H1 (cell line): ENCODE data around the gene RGS3. TPM values are rescaled to one million over a fixed set of nuclear protein-coding genes. Genes with fewer than 3 reads are reported as not detected.

Experiments
- CTCF ChIA-PET: fragments of 300-600 bp; sonication (Branson Sonifier 250); formaldehyde crosslinking; loops from one replicate; lab custom pipeline; 2021; ENCODE audit not compliant: partially characterized antibody; lab: Charles Lee
- POLR2A ChIA-PET: fragments of 300-600 bp; sonication (Branson Sonifier 250); formaldehyde crosslinking; loops from one replicate; lab custom pipeline; 2021; ENCODE audit warnings: inconsistent platforms; ENCODE audit not compliant: partially characterized antibody; lab: Charles Lee
- DNase-seq, 2 experiments: peaks; one replicate each; pipeline versions ENCODE4 v3.0.0 to v3.0.0-alpha.2; 2010 to 2022; ENCODE audit warnings: low spot score in 2 of 2, low read depth in 1 of 2, mixed read lengths in 1 of 2
- FAIRE-seq: peaks from 2 replicates; lab custom pipeline; 2011; peaks lifted over from hg19 to GRCh38; lab: Jason Lieb, UNC
- H2AFZ ChIP-seq: 2 replicates; pipeline ENCODE4 v1.8.1; 2012; ENCODE audit warnings: low read length, inconsistent platforms
- H2AK5ac ChIP-seq: 2 replicates; pipeline ENCODE4 v1.6.1; 2013; ENCODE audit warnings: low read depth, low read length
- H2BK120ac ChIP-seq: replicated peaks from 2 replicates; pipeline ENCODE3; 2013; ENCODE audit warnings: low read depth, low read length, inconsistent platforms
- H2BK12ac ChIP-seq: 2 replicates; pipeline ENCODE4 v1.6.1; 2013; ENCODE audit warnings: low read depth, low read length
- H2BK15ac ChIP-seq: 2 replicates; pipeline ENCODE4 v1.6.1; 2013; ENCODE audit warnings: low read length
- H2BK20ac ChIP-seq: 2 replicates; pipeline ENCODE4 v1.6.1; 2013; ENCODE audit warnings: low read length
- H2BK5ac ChIP-seq: 2 replicates; pipeline ENCODE4 v1.6.1; 2013; ENCODE audit warnings: low read depth, low read length
- H3K14ac ChIP-seq: 2 replicates; pipeline ENCODE4 v1.6.1; 2013; ENCODE audit warnings: inconsistent platforms; ENCODE audit not compliant: insufficient read length
- H3K18ac ChIP-seq: 2 replicates; pipeline ENCODE4 v1.6.1; 2013; ENCODE audit warnings: low read length; ENCODE audit errors: extremely low read depth
- H3K23ac ChIP-seq: 2 replicates; pipeline ENCODE4 v1.6.1; 2013; ENCODE audit warnings: inconsistent platforms; ENCODE audit not compliant: insufficient read length
- H3K23me2 ChIP-seq: 2 replicates; pipeline ENCODE4 v1.6.1; 2013; ENCODE audit warnings: low read depth, low read length
- H3K27ac ChIP-seq: 2 replicates; pipeline ENCODE4 v1.6.1; 2011; ENCODE audit warnings: low read depth, low read length, inconsistent platforms
- H3K27me3 ChIP-seq, 4 experiments: replicated peaks in 1 of 4; 1 replicate in 1 of 4; 2 replicates in 3 of 4; pipeline versions ENCODE4 v1.6.1 to v1.8.1; 2011 to 2013; ENCODE audit warnings: low read length in 3 of 4, mild to moderate bottlenecking in 3 of 4, inconsistent platforms in 2 of 4, mixed read lengths in 2 of 4, moderate library complexity in 1 of 4; ENCODE audit not compliant: control insufficient read depth in 3 of 4, insufficient read depth in 3 of 4; ENCODE audit errors: extremely low read depth in 1 of 4
- H3K36me3 ChIP-seq, 4 experiments: 2 replicates each; pipeline versions ENCODE4 v1.6.1 to v1.8.1; 2011 to 2013; ENCODE audit warnings: mild to moderate bottlenecking in 4 of 4, low read length in 3 of 4, moderate library complexity in 2 of 4, control low read depth in 1 of 4, inconsistent platforms in 1 of 4; ENCODE audit not compliant: insufficient read depth in 4 of 4, control insufficient read depth in 2 of 4
- H3K4ac ChIP-seq: replicated peaks from 2 replicates; pipeline ENCODE3; 2013; ENCODE audit warnings: low read length, low read depth, mixed read lengths, inconsistent platforms; ENCODE audit not compliant: insufficient read length
- H3K4me1 ChIP-seq, 4 experiments: replicated peaks in 1 of 4; 1 replicate in 1 of 4; 2 replicates in 3 of 4; pipeline versions ENCODE4 v1.6.1 to v1.8.1; 2011 to 2013; ENCODE audit warnings: low read length in 3 of 4, inconsistent platforms in 2 of 4, mixed read lengths in 1 of 4; ENCODE audit not compliant: insufficient read depth in 4 of 4, control insufficient read depth in 3 of 4
- H3K4me2 ChIP-seq, 2 experiments: 2 replicates each; pipeline versions ENCODE4 v1.6.1 to v1.8.1; 2011 to 2013; ENCODE audit warnings: low read depth in 2 of 2, low read length in 2 of 2, control low read depth in 1 of 2, inconsistent platforms in 1 of 2, mild to moderate bottlenecking in 1 of 2; ENCODE audit not compliant: insufficient read depth in 1 of 2
- H3K4me3 ChIP-seq, 4 experiments: fragments of 200-600, 300-600 bp in 1 of 4; sonication (generic), shearing (Covaris generic), sonication (Bioruptor Twin) in 1 of 4; 2 replicates each; pipeline versions ENCODE4 v1.5.1 to v1.8.1; 2011 to 2016; ENCODE audit warnings: low read length in 4 of 4, low read depth in 3 of 4, control low read depth in 2 of 4, inconsistent platforms in 2 of 4, mild to moderate bottlenecking in 2 of 4, mixed read lengths in 1 of 4, moderate library complexity in 1 of 4; ENCODE audit not compliant: insufficient read depth in 2 of 4; ENCODE audit errors: extremely low read depth in 1 of 4
- H3K56ac ChIP-seq: replicated peaks from 2 replicates; pipeline ENCODE3; 2013; ENCODE audit warnings: low read depth, mild to moderate bottlenecking, mixed read lengths, low read length, inconsistent platforms; ENCODE audit not compliant: insufficient read length
- H3K79me1 ChIP-seq: 2 replicates; pipeline ENCODE4 v1.6.1; 2013; ENCODE audit warnings: low read depth, low read length, control low read depth
- H3K79me2 ChIP-seq, 2 experiments: 2 replicates each; pipeline versions ENCODE4 v1.6.1 to v1.8.1; 2012 to 2013; ENCODE audit warnings: low read length in 2 of 2, mild to moderate bottlenecking in 2 of 2, inconsistent platforms in 1 of 2; ENCODE audit not compliant: insufficient read depth in 2 of 2, control insufficient read depth in 1 of 2
- H3K9ac ChIP-seq, 4 experiments: replicated peaks in 1 of 4; 1 replicate in 1 of 4; 2 replicates in 3 of 4; pipeline versions ENCODE4 v1.6.1 to v1.8.1; 2011 to 2013; ENCODE audit warnings: low read depth in 3 of 4, low read length in 3 of 4, control low read depth in 2 of 4, mild to moderate bottlenecking in 2 of 4, moderate library complexity in 2 of 4, inconsistent platforms in 1 of 4; ENCODE audit errors: extremely low read depth in 1 of 4
- H3K9me3 ChIP-seq, 2 experiments: 2 replicates each; pipeline versions ENCODE4 v1.6.1 to v1.8.1; 2012 to 2013; ENCODE audit warnings: mild to moderate bottlenecking in 2 of 2, moderate library complexity in 2 of 2, control low read depth in 1 of 2, inconsistent platforms in 1 of 2, low read depth in 1 of 2, low read length in 1 of 2, mixed read lengths in 1 of 2; ENCODE audit not compliant: insufficient read depth in 2 of 2
- H4K20me1 ChIP-seq, 2 experiments: replicated peaks in 1 of 2; 2 replicates each; pipeline versions ENCODE3 to v1.8.1; 2011 to 2013; ENCODE audit warnings: inconsistent platforms in 2 of 2, low read length in 2 of 2, mild to moderate bottlenecking in 1 of 2; ENCODE audit not compliant: insufficient read depth in 2 of 2, control insufficient read depth in 1 of 2
- H4K5ac ChIP-seq: 2 replicates; pipeline ENCODE4 v1.6.1; 2013; ENCODE audit warnings: low read length, low read depth, mixed read lengths, inconsistent platforms; ENCODE audit not compliant: insufficient read length
- H4K8ac ChIP-seq: 2 replicates; pipeline ENCODE4 v1.8.0; 2013; ENCODE audit warnings: mild to moderate bottlenecking, moderate library complexity, low read length, inconsistent platforms; ENCODE audit not compliant: insufficient read depth; ENCODE audit errors: extremely low read depth
- H4K91ac ChIP-seq: replicated peaks from 2 replicates; pipeline ENCODE3; 2013; ENCODE audit warnings: low read length, mixed read lengths, inconsistent platforms; ENCODE audit not compliant: insufficient read length
- ASH2L ChIP-seq: fragments of 200-600, 300-600 bp; sonication (generic); IDR thresholded peaks from one replicate; pipeline ENCODE4 v1.7.1; 2017; ENCODE audit warnings: low read length
- FOSL1 ChIP-seq: IDR thresholded peaks from 2 replicates; pipeline ENCODE4 v1.6.1; 2011; ENCODE audit warnings: mild to moderate bottlenecking, low read depth, low read length, moderate library complexity; ENCODE audit not compliant: insufficient read depth
- KDM5A ChIP-seq: fragments of 200-600 bp; IDR thresholded peaks from 2 replicates; pipeline ENCODE4 v1.7.1; 2012; ENCODE audit warnings: mild to moderate bottlenecking, low read length, inconsistent platforms, mixed read lengths
- NANOG ChIP-seq: IDR thresholded peaks from 2 replicates; pipeline ENCODE4 v1.6.1; 2011; ENCODE audit warnings: low read length, low read depth, mild to moderate bottlenecking, inconsistent platforms; ENCODE audit not compliant: insufficient read depth, poor library complexity, severe bottlenecking
- SIRT6 ChIP-seq: IDR thresholded peaks from one replicate; pipeline ENCODE4 v1.7.1; 2012; ENCODE audit warnings: low read length, inconsistent platforms
- WGBS, 2 experiments: shearing (Covaris generic) in 1 of 2; methylation state at CpG; one replicate each; pipeline versions ENCODE4 v1.1.6 to v1.1.7; 2013 to 2015; ENCODE audit warnings: low lambda C conversion rate in 2 of 2, mixed read lengths in 2 of 2, inconsistent platforms in 1 of 2, low coverage in 1 of 2, missing lambda C conversion rate in 1 of 2; ENCODE audit not compliant: insufficient replicate concordance in 2 of 2, insufficient coverage in 1 of 2, insufficient read length in 1 of 2; ENCODE audit errors: extremely low coverage in 1 of 2, missing lambda C conversion rate in 1 of 2; 5-methylcytosine and 5-hydroxymethylcytosine counted together
- polyA plus RNA-seq, 7 experiments: library from polyadenylated mRNA; depleted of rRNA in 3 of 7; stranded (reverse) in 5 of 7; unstranded in 2 of 7; fragments of >200 nt in 5 of 7; fragments of 200-250 nt in 2 of 7; gene quantifications; 1 replicate in 5 of 7; 2 replicates in 1 of 7; 4 replicates in 1 of 7; pipeline versions ENCODE4 v1.2.1 to v1.2.3, GENCODE V29; 2011 to 2013; ENCODE audit warnings: missing spikeins in 2 of 7, mixed read lengths in 2 of 7
- total RNA-seq: library from RNA; stranded (reverse); fragmentation: NEBNext Ultra II Directional; extraction: Animal tissue kit (Norgen Biotek cat#: 25700); gene quantifications from 2 replicates; pipeline ENCODE4 v1.2.1, GENCODE V29; 2021

The RGS3 gene
- total and polyA plus RNA-seq, 2 of the 8 experiments (the other 6 are each of a cell fraction or from before 2014, with no cell fraction given): 12.6 to 18.2 TPM

DNA sequence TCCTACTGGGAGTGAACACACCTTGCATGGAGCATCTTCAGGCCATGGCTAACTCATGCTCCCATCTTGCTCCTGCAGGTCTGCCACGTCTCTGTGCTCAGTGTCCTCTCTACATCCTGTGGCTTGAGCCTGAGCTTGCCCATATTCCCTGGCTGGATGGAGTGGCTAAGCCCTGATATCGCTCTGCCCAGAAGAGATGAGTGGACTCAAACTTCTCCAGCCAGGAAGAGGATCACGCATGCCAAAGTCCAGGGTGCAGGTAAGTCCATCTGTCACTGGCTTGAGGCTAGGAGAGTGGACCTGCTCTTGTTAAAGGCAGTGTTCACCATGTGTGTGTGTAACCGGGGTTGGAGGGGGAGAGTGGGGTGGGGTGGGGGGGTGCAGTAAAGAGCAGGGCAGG lies 1.6 kb upstream of the RGS3 start:
- Histone ChIP-seq H2BK15ac (peak overlapping the region; percentile 20; the same call in 1 of the 2 replicates), H3K4me2 (no peak overlapping the region), H2AK5ac (no peak overlapping the region), H2BK120ac (no peak overlapping the region), H3K4me3 (no peak overlapping the region), H3K27ac (no peak overlapping the region), H3K36me3 (no peaks in the 10 kb centered on the region), H3K79me1 (no peaks in the 10 kb centered on the region), H3K9ac (no peak overlapping the region), H3K18ac (no peak overlapping the region), H3K79me2 (no peaks in the 10 kb centered on the region), H4K5ac (no peak overlapping the region), H3K4ac (peak overlapping the region; percentile 36), H2BK5ac (peak overlapping the region; percentile 66; the same call in 1 of the 2 replicates), H2BK20ac (no peak overlapping the region; the same call in 1 of the 2 replicates), H2BK12ac (peak overlapping the region; percentile 11; the same call in 1 of the 2 replicates), H3K14ac (no peak overlapping the region), H3K27me3 (peaks cover 0 to 29% (median 19%) of the 10 kb centered on the region in 4 experiments; a peak in 6 of 7 replicates), H3K9me3 (no peaks in the 10 kb centered on the region), H3K23ac (no peak overlapping the region), H3K23me2 (peaks cover 6% of the 10 kb centered on the region; the same call in 1 of the 2 replicates), H3K56ac (no peak overlapping the region), H3K4me1 (peaks cover 0 to 10% (median 7%) of the 10 kb centered on the region in 4 experiments; a peak in 6 of 7 replicates), H4K20me1 (no peaks in the 10 kb centered on the region), H2AFZ (no peak overlapping the region), H4K91ac (no peak overlapping the region), H4K8ac (no peak overlapping the region)
- ChIA-PET CTCF (interaction anchor here (1.0 to 2.0 kb wide), 5 partner anchors 15 to 220 kb away, joined by 3 to 21 read pairs (median 6); no protein-coding TSS in a partner anchor), POLR2A (no interaction called here)
- WGBS, 2 experiments: 81% methylated on average over 4 of the region's 4 CpGs; no CpG with 5 or more reads in 1 of the 2 experiments
- no peak for FAIRE-seq
- TF ChIP-seq ASH2L (no peak), NANOG (no peak), FOSL1 (no peak), SIRT6 (no peak), KDM5A (no peak)
- DNase-seq: no peak
